Retina (tissue), 1 donor: ENCODE results near the gene BMPR1B.
"Not testable (repeated sequence)": the region's sequence is repeated elsewhere in the genome, so short reads cannot be mapped to it uniquely, and the experiment has no call there.

Experiments
- DNase-seq: peaks from one replicate; pipeline ENCODE4 v3.0.0-alpha.2; 2016

BMPR1B gene

DNA sequence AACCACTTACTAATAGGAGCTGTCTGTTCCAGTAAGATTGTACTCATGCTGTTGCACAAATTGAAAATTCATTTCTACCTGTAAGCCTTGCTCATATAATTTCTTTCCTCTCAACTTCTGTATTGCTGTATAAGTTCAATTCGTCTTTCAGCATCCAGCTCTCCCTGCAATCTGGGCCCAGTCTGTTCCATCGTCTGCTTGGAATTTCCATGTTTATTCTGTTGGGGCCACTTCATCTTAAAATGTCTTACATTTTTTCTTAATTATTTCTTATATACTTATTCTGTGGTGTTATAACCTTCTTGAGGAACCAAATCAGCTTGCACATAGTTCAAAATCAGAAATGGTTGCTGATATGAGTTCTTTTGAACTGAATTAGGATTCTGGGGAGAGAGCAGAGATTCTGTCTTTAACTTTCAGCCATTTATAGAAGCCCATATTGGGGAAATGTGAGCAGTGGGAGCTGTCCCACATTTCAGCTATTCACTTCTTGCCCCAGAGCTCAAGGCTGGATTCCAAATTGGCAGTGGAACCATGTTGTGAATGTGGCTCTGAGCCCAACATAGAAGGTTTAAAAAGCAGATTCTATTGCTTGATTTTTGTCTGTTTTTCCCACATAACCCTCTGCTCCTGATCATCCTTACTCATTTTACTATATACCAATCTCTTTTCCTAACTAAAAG lies 291.9 kb downstream of the BMPR1B start:
- no peak for DNase-seq

DNA sequence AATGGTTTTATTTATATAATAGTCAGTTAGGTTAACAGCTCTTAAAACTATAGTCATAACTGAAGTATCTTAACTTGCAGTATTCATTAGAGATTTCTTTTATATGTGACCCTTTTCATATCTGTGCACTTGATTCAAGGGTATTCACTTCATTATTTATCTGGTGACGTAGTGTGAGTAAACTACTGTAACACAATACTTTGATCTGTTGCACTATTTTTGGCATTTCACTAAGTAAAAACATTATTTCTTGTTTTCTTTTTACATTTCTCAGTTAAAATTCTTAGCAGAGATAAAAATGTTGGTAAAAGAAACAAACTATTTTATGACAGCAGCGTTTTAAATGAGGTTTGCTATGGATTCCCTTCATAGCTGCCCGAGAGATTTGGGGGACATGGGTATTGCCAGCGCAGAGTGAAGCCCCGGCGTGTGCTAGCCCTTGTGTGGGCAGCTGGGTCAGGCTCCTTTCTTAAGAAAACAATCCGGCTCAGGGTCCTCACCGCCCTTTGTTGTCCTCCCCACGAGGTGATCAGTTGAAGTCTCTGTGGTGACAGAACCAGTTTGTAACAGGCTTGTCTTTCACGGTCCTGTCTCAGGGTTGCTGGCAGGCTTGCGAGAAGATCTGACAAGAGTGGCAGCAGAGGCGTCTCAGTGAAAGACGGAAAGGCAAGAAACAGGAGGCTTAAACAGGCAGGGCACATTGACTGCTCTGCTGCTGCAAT lies 293.4 kb downstream of the BMPR1B start:
- peak; percentile 76 for DNase-seq

DNA sequence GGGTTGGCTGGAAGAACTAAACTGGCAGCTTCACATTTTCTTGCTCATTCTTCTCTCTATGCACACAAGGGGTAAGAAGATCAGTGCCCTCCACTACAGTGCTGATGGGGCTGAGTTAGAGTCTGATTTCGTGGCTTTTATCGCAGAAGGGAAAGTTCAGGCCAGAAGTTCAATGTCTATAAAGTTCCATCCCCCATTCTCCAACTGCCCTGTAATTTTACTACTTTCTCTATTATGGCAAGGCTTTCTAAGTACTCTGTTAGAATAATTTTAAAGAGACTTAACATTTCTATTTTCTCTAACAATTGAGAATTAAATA lies 293.9 kb downstream of the BMPR1B start:
- DNase-seq, result no peak

DNA sequence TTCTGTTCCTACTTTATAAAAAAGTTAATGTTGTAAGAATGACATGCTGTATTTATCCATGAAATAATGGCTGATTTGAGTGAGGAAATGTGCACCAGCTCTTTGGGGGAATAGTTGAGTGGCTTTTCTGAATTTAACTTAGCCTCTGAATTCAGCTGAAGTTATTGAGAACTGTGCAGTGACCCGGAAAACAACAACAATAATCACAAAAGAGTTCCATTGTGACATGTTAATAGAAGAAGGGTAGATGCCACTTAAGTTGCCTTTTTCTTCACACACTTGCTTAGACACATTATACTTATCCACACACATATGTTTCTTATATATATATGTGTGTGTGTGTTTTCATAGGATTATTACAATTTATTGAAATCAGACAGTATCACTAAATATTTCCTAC lies 301.2 kb downstream of the BMPR1B start:
- DNase-seq, result no peak

DNA sequence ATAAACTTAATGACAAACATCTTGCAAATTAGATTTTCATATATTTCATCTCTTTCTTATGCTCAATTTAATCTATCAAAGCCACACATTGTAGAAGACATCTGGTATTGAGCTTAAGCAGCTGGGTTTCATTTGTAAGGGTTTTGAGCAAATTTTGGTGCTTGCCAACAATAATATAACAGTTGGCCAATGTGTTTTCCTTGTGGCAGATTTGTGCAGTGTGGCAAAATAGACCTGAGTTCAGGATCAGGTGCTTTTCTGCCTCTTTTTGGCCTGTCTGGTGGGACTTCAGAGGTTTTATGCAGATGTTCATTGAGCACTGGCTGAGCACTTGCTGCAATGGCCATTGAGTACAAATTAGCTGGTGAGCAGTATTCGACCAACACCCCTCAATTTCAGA lies 301.9 kb downstream of the BMPR1B start:
- DNase-seq, result no peak

DNA sequence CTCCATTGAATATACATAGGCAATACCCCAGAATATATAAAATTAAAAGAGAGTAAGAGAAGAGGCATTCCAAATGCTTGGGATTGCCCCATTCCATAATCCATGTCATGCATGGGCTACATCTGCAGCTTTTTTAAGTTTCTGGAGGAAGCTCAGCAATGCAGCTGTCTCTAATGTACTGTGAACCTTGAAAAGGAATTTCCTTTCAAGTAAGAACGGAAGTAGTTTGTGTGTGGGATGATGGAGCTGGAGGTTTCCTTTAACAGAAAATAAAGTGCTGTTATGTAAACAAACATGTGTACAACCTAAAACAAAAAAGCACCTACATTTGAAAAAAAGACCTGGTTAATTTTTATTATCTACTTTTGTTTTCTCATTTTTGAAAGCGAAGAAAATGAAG lies 303.5 kb downstream of the BMPR1B start:
- no peak for DNase-seq

DNA sequence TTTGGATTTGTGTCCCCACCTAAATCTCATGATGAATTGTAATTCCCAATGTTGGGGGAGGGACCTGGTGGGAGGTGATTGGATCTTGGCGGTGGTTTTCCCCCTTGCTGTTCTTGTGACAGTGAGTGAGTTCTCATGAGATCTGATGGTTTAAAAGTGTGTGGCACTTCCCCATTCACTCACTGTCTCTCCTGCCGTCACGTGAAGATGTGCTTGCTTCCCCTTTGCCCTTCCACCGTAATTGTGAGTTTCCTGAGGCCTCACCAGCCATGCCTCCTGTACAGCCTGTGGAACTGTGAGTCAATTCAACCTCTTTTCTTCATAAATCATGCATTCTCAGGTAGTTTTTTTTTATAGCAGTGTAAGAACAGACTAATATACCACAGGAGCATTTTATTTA lies 304.0 kb downstream of the BMPR1B start:
- DNase-seq, result not testable (repeated sequence)

DNA sequence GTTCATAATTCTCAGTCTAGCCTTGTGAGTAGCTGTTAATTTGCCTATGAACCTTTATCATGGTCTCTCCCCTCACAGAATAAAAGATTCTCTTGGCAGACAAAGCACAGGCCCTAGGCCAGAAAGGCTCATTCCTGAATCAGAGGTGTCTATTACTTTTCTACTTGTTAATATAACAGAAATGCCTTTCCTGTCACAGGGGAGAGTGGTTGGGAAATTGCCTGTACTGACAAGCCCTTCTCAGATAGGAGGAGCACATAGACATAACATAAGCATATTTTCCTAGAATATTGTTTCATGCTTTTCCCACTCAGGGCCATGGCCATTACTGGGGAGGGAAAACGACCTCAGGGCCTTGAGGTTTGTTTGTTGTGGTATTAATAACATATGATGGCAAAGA lies 308.3 kb downstream of the BMPR1B start:
- DNase-seq, result no peak

DNA sequence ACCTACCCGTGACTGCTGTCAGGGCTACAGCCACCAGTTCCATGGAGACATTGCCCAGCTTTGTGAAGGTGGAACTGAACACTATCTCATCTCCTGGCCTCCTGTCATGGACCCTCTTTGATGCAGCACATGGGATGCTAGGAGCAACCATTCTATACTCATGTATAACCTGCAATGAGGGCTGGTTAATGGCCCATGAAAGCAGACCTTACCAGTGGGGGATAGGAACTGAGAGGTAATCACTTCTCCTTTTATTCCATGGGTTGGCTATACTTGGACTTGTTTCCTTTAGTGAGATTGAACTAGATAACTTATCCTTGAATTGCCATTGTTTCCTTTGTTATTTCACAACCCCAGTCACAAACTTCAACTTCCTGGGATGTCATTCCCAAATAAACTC lies 310.6 kb downstream of the BMPR1B start:
- DNase-seq, result no peak

DNA sequence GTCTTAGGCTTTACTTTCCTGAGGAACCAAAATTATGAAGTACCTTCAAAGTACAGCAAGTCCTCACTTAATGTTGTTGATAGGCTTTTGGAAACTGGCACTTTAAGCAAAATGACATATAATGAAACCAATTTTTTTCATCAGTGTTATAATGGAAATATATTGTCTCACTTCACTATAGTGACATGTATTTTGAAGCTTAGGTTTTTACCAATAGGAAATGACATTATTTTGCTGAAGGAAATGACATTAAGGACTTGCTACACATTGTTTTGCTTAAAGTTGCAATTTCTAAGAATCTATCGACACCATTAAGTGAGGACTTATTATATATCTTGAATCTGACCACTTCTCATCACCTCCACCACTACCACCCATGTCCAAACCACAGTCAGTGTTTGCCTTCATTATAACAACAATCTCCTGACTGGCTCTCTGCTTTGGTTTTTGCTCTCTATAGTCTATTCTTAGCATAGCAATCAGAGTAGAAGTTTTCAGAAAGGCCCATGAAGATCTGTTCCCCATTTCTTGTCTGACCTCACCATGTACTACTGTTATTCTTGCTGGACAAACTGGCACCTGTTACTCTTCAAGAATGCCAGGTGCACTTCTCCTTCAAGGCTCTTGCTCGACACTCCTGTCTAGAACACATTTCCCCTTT lies 311.2 kb downstream of the BMPR1B start:
- DNase-seq, result no peak

DNA sequence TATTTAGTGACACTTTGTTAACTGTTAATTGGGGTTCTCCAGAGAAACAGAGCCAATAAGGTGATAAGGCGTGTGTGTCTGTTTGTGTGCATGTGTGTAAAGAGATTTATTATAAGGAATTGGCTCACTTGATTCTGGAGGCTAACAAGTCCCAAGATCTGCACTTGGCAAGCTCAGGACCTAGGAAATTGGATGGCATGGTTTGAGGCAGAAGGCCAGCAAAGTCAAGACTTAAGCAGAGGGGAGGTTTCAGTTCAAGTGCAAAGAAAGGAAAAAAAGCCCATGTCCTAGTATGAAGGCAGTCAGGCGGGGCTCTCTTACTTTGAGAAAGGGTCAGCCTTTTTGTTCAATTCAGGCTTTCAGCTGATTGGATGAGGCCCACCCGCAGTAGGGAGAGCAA lies 314.1 kb downstream of the BMPR1B start:
- DNase-seq, result no peak

DNA sequence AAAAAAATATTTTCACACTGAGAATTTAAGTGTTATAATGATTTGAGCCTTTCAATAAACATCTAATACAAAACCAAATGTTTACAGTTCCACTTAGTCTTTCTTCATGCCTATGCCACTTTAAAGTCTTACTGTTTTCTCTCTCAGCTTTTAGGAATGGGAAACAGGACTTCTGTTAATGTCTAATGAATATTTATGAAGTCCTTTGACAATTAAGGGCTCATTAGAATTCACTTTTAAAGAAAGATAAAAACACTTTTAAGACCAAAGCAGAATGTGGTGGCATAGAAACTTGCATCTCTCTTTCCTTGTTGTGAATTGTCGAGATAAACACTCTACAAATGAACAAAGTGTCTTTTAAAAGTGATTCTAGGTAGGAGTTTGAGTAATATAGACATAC lies 315.9 kb downstream of the BMPR1B start:
- DNase-seq, result no peak

DNA sequence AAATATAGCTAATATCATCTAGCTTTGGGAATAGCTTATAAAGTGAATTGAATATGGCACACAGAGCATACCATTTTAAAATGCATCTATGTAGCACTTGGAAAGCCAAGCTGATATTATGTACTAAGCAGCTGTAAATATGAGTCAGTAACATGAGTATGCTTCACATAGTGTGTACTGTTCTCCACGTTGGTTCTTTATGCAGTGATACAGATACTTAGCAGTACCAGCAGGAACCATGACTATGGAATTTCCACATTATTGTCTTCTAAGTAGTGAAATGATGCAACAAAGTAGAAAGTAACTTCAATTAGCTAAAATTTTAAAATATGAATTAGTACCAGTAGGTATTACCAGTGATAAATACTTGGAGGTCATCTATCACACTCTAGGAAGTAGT lies 320.1 kb downstream of the BMPR1B start:
- DNase-seq, result no peak

DNA sequence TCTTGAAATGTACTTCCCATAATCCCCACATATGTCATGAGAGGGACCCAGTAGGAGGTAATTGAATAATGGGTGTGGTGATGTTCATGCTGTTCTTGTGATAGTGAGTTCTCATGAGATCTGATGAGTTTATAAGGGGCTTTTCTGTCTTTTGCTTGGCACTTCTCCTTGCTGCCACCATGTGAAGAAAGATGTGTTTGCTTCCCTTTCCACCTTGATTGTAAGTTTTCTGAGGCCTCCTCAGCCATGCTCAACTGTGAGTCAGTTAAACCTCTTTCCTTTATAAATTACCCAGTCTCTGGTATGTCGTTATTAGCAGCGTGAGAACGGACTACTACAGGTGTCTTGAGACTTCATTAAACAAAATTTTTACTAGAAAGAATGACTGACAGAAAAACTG lies 323.2 kb downstream of the BMPR1B start:
- DNase-seq, result no peak

DNA sequence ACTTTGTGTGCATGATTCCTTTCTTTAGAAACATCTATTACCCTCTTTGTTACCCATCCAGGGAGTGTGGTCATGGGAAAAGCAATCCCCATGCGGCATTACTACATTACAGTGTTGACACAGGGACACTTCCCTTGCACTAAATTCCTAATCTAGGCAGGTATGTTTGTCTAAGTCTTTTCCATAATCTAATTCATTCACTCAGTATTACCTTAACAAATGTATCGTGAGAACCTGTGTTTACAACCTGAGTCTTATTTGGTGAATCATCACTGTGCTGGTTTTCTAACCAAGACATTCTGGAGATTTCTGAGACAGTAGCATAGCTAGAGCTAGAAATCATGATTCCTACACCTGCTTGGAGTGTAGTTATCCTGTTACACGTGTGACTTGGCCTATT lies 326.8 kb downstream of the BMPR1B start:
- DNase-seq, result no peak

DNA sequence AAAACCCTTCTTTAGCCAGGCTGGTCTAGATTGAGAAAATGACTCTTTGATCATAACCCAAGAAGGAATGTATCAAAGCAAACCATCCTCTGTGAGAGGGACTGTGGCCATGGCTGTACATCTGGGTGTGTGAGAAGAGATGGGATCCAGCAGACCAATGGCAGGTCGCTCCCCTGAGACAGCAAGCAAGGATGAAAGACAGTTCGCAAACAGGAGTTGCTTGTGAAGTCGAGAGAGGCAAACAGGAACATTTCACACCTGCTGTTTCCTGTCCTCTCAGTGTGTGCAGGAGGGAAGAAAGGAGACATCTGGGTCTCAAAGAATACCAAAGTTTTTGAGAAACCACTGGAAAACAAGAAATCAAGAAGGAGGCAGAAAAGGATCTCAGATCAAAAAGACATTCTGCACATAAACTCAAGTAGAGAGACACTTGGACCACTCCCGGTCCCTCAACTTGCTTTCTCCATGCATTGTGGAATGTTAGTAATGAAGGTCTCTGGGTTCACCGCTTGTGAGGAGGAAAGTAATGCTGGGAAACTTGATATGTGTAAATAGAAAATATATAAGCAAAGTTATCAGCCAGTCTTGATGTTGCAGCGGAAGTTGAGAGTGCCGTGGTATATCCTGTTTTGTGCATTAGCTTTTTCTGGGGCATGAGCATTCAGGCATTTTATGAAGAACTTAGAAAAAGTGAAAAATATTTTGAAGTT lies 327.5 kb downstream of the BMPR1B start:
- no peak for DNase-seq

DNA sequence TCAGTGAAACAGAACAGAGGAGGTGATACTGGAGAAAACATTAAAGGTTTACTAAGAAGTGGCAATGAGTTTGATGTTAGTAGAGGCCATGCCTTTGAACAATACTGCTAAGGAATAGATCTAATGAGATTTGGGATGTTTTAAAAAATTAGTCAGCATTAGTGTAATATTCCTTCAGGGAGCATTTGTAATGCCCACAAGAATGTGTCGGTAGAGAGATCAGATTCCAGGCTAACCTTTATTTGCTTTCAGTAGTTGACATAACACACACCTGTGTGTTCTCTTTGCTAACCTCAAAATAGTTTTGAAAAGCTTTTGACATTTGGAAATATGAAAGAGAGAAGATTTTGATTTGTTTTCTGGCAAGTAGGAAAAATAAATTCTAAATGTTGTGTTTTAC lies 328.8 kb downstream of the BMPR1B start:
- DNase-seq, result no peak

DNA sequence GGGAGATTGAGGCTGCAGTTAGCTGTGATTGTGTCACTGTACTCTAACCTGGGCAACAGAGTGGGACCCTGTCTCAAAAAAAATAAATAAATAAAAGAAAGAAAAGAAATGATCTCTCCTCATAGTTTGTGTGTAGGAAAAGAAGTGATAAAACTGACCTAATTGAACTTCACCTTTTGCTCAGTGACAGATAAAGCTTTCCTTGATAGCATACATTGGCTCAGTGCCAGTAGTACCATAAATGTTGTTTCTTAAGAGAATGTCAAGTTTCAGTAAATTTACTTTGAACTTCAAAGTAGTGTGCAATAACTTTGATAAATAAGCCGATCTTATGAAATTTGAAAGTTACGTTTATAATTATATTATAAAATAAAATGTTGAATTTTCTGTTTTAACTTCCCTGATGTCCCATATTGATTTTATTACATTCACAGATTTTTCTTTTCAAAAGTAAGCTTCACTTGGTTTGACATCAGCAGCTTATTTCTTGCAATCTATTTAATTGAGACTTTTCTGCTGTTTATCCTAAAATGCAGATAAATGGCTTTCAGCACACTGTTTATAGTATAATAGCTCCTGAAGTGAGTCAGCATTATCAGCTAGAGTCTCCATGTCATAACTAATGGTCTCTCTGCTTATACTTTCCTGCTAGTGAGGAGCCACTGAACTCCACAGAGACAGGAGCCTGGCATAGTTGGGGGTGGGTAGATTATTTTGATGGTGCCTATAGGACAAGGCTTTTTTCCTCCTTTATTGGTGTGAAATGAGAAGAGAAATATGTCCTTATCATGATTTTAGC lies 330.1 kb downstream of the BMPR1B start:
- DNase-seq, result no peak

DNA sequence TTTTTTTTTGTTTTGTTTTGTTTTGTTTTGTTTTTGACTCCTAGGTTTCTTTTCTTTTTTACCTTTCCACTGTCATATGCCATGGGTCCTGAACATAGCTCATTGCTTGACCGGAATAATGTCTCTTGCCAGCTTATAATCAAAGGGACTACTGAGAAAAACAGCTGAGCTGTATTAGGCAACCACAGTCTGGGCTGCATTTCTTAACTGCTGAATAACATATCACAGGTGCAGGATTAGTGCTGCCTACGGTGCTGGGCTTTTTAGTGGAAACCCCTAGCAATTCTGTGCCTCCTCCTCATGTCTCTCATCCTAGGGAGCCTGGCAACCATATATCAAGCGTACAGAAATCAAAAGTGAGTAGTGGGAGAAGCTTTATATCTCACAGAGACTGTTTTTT lies 333.5 kb downstream of the BMPR1B start:
- DNase-seq, result no peak

DNA sequence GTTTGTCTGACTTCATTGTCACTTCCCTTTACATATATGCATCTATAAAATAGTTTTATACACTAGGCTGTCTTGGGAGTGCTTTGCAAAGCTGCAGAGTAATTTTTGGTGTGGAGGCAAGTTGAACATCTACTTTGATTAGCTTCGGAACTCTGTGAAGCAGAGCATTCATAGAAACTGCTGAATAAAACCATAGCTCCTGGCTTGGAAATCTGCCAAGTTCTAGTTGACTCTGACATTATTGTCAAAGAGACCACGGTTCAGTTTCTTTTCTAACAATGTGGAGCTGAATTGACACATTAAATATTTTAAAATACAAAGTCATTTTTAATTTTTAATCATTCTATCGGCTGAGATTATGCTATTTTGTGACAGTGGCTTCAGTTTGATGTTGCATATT lies 335.0 kb downstream of the BMPR1B start:
- peak; percentile 24 for DNase-seq

DNA sequence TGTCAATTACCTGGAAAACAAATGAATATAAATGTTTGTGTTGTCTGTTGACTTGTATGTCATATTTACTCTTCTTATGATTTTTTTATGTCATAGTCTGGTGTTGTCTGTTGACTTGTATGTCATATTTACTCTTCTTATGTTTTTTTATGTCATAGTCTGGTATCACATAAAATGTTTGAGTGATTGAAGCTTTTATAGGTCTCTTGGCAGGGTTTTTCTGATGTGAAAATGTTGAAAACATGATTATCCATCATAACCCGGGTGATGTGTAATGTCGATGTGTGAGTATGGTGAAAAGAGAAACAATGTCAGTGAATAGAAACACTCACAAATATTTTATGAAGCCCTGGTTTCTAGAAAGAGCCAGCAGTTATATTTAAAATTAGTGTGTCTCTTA lies 335.7 kb downstream of the BMPR1B start:
- no peak for DNase-seq

DNA sequence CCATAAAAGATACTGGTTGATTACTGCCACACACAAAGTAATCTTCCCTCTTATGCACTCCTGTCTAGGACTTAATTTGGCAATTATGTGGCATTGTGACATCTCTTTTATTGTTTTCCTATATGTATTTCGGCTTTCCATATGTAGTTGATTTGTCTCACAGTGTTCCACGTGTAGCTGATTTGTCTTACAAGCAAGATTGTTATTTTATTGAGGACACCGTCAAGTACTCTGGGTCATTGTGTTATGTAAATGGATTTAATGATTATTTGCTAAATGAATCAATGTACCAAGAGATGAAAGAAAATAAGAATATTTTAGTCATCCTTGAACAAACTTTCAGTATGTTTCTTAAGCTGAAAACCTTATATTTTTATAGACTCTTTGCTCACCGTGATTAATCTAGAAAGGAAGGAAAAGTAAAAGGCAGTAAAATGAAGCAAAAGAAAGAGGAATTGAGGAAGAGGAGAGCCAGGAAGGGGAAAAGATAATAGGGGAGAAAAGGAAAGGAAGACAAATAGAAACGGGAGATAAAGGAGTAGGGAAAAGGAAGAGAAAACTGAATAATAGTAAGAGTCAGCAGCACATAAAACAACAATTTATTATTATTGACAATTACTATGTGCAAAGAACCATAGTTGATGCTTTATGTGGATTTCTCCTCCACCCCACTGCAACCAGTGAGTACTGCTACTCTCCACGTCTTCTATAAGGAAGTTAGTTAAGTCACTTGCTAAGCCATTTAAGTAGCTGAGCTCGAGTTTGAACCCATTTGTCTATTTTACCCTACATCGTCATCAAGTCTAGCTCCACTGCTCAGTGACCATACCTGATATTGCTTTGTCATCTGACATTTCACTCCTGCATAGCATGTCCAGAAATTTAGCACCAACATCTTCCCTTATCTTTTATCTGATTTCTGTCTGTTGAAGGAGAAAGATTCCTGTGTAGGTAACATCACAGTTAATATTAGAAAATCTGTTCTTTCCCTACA lies 336.5 kb downstream of the BMPR1B start:
- DNase-seq, result no peak
